ENCODE results near the gene FAM180B.

The FAM180B gene

GRCh38 chr11:47586098-47586855 lies at the start of gene FAM180B:
TSS of gene FAM180B (plus strand) at chr11:47586678. CDS start at chr11:47586769, 91 bp downstream.
- no peak for DNase-seq (ENCODE audit: extremely low spot score)
- ChIA-PET CTCF (no interaction called here), POLR2A (no interaction called here)
- TF ChIP-seq PKNOX1 (IDR thresholded peaks at IDR 0.05) (no peak), TARDBP (IDR thresholded peaks at IDR 0.05) (no peak)

GRCh38 chr11:47536915-47537314 lies 49.6 kb upstream of the FAM180B start:
- ChIA-PET CTCF (no interaction called here), POLR2A (no interaction called here)
- DNase-seq (ENCODE audit: extremely low spot score), result no peak
- TF ChIP-seq BHLHE40 (IDR thresholded peaks at IDR 0.05; ENCODE audit: borderline replicate concordance), result no peak
- TF ChIP-seq ZNF384 (IDR thresholded peaks at IDR 0.05), result no peak
- TF ChIP-seq ELF4 (IDR thresholded peaks at IDR 0.05), result no peak
- TF ChIP-seq NFRKB (IDR thresholded peaks at IDR 0.05), result no peak
- no peak for TF ChIP-seq SP1 (IDR thresholded peaks at IDR 0.05)
- TF ChIP-seq TARDBP (IDR thresholded peaks at IDR 0.05), result no peak
- no peak for TF ChIP-seq HDGF (IDR thresholded peaks at IDR 0.05; ENCODE audit: borderline replicate concordance)
- TF ChIP-seq PKNOX1 (IDR thresholded peaks at IDR 0.05), result no peak
- no peak for TF ChIP-seq ARNT (IDR thresholded peaks at IDR 0.05)
- TF ChIP-seq LEF1 (IDR thresholded peaks at IDR 0.05; ENCODE audit: borderline replicate concordance), result no peak
- no peak for TF ChIP-seq FOXA1 (IDR thresholded peaks at IDR 0.05)
- TF ChIP-seq CTBP1 (IDR thresholded peaks at IDR 0.05; ENCODE audit: borderline replicate concordance), result no peak
- TF ChIP-seq FOXK2 (IDR thresholded peaks at IDR 0.05), result no peak
- no peak for TF ChIP-seq L3MBTL2 (conservative IDR thresholded peaks at IDR 0.05)
- TF ChIP-seq FOXM1 (IDR thresholded peaks at IDR 0.05; ENCODE audit: borderline replicate concordance), result no peak

GRCh38 chr11:47538741-47539565 lies 47.5 kb upstream of the FAM180B start:
- DNase-seq (ENCODE audit: extremely low spot score), result no peak

GRCh38 chr11:47539681-47540039 lies 46.8 kb upstream of the FAM180B start:
- DNase-seq (ENCODE audit: extremely low spot score), result no peak
- POLR2A ChIA-PET, result interaction anchor here (0.8 to 1.8 kb wide), 3 partner anchors 12 to 458 kb away, joined by 3 to 8 read pairs (median 3); partner anchors contain the start of gene CELF1
- CTCF ChIA-PET, result interaction anchor here (1.0 to 1.7 kb wide), 3 partner anchors 8 to 14 kb away, joined by 3 to 8 read pairs (median 3); no protein-coding TSS in a partner anchor

More at GRCh38 chr11:47538741-47539565, 47.5 kb upstream of the FAM180B start:
- CTCF ChIA-PET, result interaction anchor here (0.7 to 1.7 kb wide), 2 partner anchors 13 to 1049 kb away, joined by 3 to 8 read pairs; no protein-coding TSS in a partner anchor
- POLR2A ChIA-PET, result no interaction called here
- TF ChIP-seq SP1 (IDR thresholded peaks at IDR 0.05) (no peak), FOXA1 (IDR thresholded peaks at IDR 0.05) (no peak), CTBP1 (IDR thresholded peaks at IDR 0.05; ENCODE audit: borderline replicate concordance) (no peak), PKNOX1 (IDR thresholded peaks at IDR 0.05) (no peak), HDGF (IDR thresholded peaks at IDR 0.05; ENCODE audit: borderline replicate concordance) (no peak), L3MBTL2 (conservative IDR thresholded peaks at IDR 0.05) (no peak), SUZ12 (IDR thresholded peaks at IDR 0.05) (no peak), FOXK2 (IDR thresholded peaks at IDR 0.05) (no peak), FOXM1 (IDR thresholded peaks at IDR 0.05; ENCODE audit: borderline replicate concordance) (no peak), BHLHE40 (IDR thresholded peaks at IDR 0.05; ENCODE audit: borderline replicate concordance) (no peak), ZNF384 (IDR thresholded peaks at IDR 0.05) (no peak)

More at GRCh38 chr11:47539681-47540039, 46.8 kb upstream of the FAM180B start:
- TF ChIP-seq TARDBP (IDR thresholded peaks at IDR 0.05) (no peak), L3MBTL2 (conservative IDR thresholded peaks at IDR 0.05) (no peak), NFRKB (IDR thresholded peaks at IDR 0.05) (no peak), PKNOX1 (IDR thresholded peaks at IDR 0.05) (no peak), HDGF (IDR thresholded peaks at IDR 0.05; ENCODE audit: borderline replicate concordance) (no peak), FOXA1 (IDR thresholded peaks at IDR 0.05) (no peak), LEF1 (IDR thresholded peaks at IDR 0.05; ENCODE audit: borderline replicate concordance) (no peak), CTBP1 (IDR thresholded peaks at IDR 0.05; ENCODE audit: borderline replicate concordance) (no peak), SP1 (IDR thresholded peaks at IDR 0.05) (no peak), ARNT (IDR thresholded peaks at IDR 0.05) (no peak), ELF4 (IDR thresholded peaks at IDR 0.05) (no peak), FOXK2 (IDR thresholded peaks at IDR 0.05) (no peak), FOXM1 (IDR thresholded peaks at IDR 0.05; ENCODE audit: borderline replicate concordance) (no peak)

All from HEK293T (cell line).